ENCODE measurements around the gene GSTM3. TPM values are rescaled to one million over a fixed set of nuclear protein-coding genes. Genes with fewer than 3 reads are reported as not detected.

Gene GSTM3
- total RNA-seq, 1 donor from 2014 or later, result 0.55 TPM

- ChIA-PET CTCF (interaction anchor here (1.0 to 14.9 kb wide), 17 partner anchors 8 to 256 kb away, joined by 3 to 379 read pairs (median 5); partner anchors contain the start of gene AHCYL1), POLR2A (interaction anchor here (2.2 kb wide), 1 partner anchor 208 kb away, joined by 22 read pairs; the partner anchor contains the start of gene AHCYL1)
- H3K36me3 Mint-ChIP-seq (ENCODE audit: low read depth), result no peaks in the 10 kb centered on the region
- no peak overlapping the region for H3K27ac Mint-ChIP-seq
- intact Hi-C loops (cut with micrococcal nuclease), result loop anchor here (1.0 to 2.0 kb wide), 2 partner anchors 130 to 258 kb away; partner anchors contain the start of gene STRIP1
- no peak for TF ChIP-seq CTCF (IDR thresholded peaks at IDR 0.05)
- peaks cover 7% of the 10 kb centered on the region for H3K9me3 Mint-ChIP-seq
- ATAC-seq (ENCODE audit: low read depth), result no peak
- DNase-seq, result no peak
- peaks cover 3% of the 10 kb centered on the region for H3K4me1 Mint-ChIP-seq
- peaks cover 7% of the 10 kb centered on the region for H3K27me3 Mint-ChIP-seq
- no peak overlapping the region for H3K4me3 Mint-ChIP-seq
Measured at GRCh38 chr1:109776206-109776835, 35.5 kb upstream of the GSTM3 start.

GRCh38 chr1:109775398-109775797 is 34.6 kb upstream of the GSTM3 start:
- Mint-ChIP-seq H3K27me3 (peaks cover 7% of the 10 kb centered on the region), H3K27ac (no peak overlapping the region), H3K4me1 (peaks cover 3% of the 10 kb centered on the region), H3K4me3 (no peak overlapping the region), H3K9me3 (peaks cover under 1% of the 10 kb centered on the region), H3K36me3 (ENCODE audit: low read depth) (no peaks in the 10 kb centered on the region)
- POLR2A ChIA-PET, result interaction anchor here (0.5 to 1.7 kb wide), 2 partner anchors 36 to 209 kb away, joined by 4 to 6 read pairs; partner anchors contain the start of gene AHCYL1
- ATAC-seq (ENCODE audit: low read depth) (no peak), DNase-seq (no peak)
- intact Hi-C loops (cut with micrococcal nuclease), result no loop called here
- no peak for TF ChIP-seq CTCF (IDR thresholded peaks at IDR 0.05)
- CTCF ChIA-PET, result interaction anchor here (1.2 to 14.9 kb wide), 5 partner anchors 125 to 236 kb away, joined by 4 to 379 read pairs (median 71); partner anchors contain the start of gene AHCYL1

GRCh38 chr1:109773900-109774485 is 33.2 kb upstream of the GSTM3 start:
- H3K27me3 Mint-ChIP-seq, result peaks cover 12% of the 10 kb centered on the region
- DNase-seq (no peak), ATAC-seq (ENCODE audit: low read depth) (no peak)
- ChIA-PET CTCF (interaction anchor here (0.6 to 14.9 kb wide), 10 partner anchors 17 to 239 kb away, joined by 3 to 379 read pairs (median 8); partner anchors contain the start of gene AHCYL1), POLR2A (interaction anchor here (1.7 kb wide), 1 partner anchor 210 kb away, joined by 6 read pairs; the partner anchor contains the start of gene AHCYL1)
- no peak overlapping the region for H3K4me3 Mint-ChIP-seq
- intact Hi-C loops (cut with micrococcal nuclease), result loop anchor here (1.0 to 5.0 kb wide), 3 partner anchors 117 to 228 kb away; partner anchors contain the start of gene GSTM4
- no peaks in the 10 kb centered on the region for H3K36me3 Mint-ChIP-seq (ENCODE audit: low read depth)
- H3K4me1 Mint-ChIP-seq, result peaks cover 3% of the 10 kb centered on the region
- no peaks in the 10 kb centered on the region for H3K9me3 Mint-ChIP-seq
- TF ChIP-seq CTCF (IDR thresholded peaks at IDR 0.05), result no peak
- H3K27ac Mint-ChIP-seq, result no peak overlapping the region

- no peak overlapping the region for H3K4me3 Mint-ChIP-seq
- no peak for TF ChIP-seq CTCF (IDR thresholded peaks at IDR 0.05)
- no peaks in the 10 kb centered on the region for H3K9me3 Mint-ChIP-seq
- ATAC-seq (ENCODE audit: low read depth) (peak; percentile 81), DNase-seq (peak; percentile 37)
- H3K36me3 Mint-ChIP-seq (ENCODE audit: low read depth), result no peaks in the 10 kb centered on the region
- intact Hi-C loops (cut with micrococcal nuclease), result loop anchor here (1.0 to 5.0 kb wide), 3 partner anchors 116 to 227 kb away; partner anchors contain the start of gene GSTM4
- H3K4me1 Mint-ChIP-seq, result peaks cover 3% of the 10 kb centered on the region
- H3K27me3 Mint-ChIP-seq, result peaks cover 12% of the 10 kb centered on the region
- POLR2A ChIA-PET, result interaction anchor here (1.2 to 1.9 kb wide), 3 partner anchors 129 to 227 kb away, joined by 3 to 6 read pairs (median 4); partner anchors contain the start of gene AHCYL1
- CTCF ChIA-PET, result interaction anchor here (1.0 to 14.9 kb wide), 8 partner anchors 18 to 240 kb away, joined by 3 to 379 read pairs (median 15); partner anchors contain the start of gene AHCYL1
- H3K27ac Mint-ChIP-seq, result no peak overlapping the region
Measured at GRCh38 chr1:109773203-109773899, 32.5 kb upstream of the GSTM3 start.
